HepG2 (cell line): ENCODE results near the gene KCNJ2. TPM values are rescaled to one million over a fixed set of nuclear protein-coding genes. Genes with fewer than 3 reads are reported as not detected.

Source experiments
- ATAC-seq: fragments of 200-7000 bp; cut with Tn5 transposase; 3 replicates; pipeline ENCODE4 v1.9.1; 2020; ENCODE audit warnings: mild to moderate bottlenecking, moderate library complexity
- BruUV-seq: library from RNA; stranded (reverse); fragments of 400-500 nt; replicated peaks from 2 replicates; lab custom pipeline; 2021; lab: Mats Ljungman, UMichigan
- CTCF ChIA-PET: fragments of 300-600 bp; formaldehyde crosslinking; extraction: SDS; loops from one replicate; lab custom pipeline; 2021; ENCODE audit warnings: low total read pairs, inconsistent platforms, low intra/inter-chr PET ratio; lab: Yijun Ruan, JAX
- POLR2A ChIA-PET: fragments of 350-600 bp; sonication (Branson Sonifier 250); formaldehyde crosslinking; loops from one replicate; lab custom pipeline; 2020; ENCODE audit warnings: antibody characterized with exemption, inconsistent platforms; lab: Yijun Ruan, JAX
- DNase-seq: peaks from one replicate; pipeline ENCODE4 v3.0.0-alpha.2; 2015; ENCODE audit warnings: low spot score
- FAIRE-seq: peaks from 3 replicates; lab custom pipeline; 2011; peaks lifted over from hg19 to GRCh38; lab: Jason Lieb, UNC
- H2AFZ ChIP-seq: one replicate; pipeline ENCODE4 v1.6.1; 2011; ENCODE audit warnings: low read length, inconsistent platforms
- H3K27ac ChIP-seq: fragments of 300-600 bp; 3 replicates; pipeline ENCODE4 v1.8.0; 2011; ENCODE audit warnings: mixed run types, mild to moderate bottlenecking, mixed read lengths, low read length, inconsistent platforms; ENCODE audit not compliant: insufficient read depth; ENCODE audit errors: extremely low read length
- H3K27me3 ChIP-seq, 2 experiments: fragments of 200-600 bp in 1 of 2; 2 replicates in 1 of 2; 3 replicates in 1 of 2; pipeline versions ENCODE4 v1.6.0 to v1.8.0; 2011; ENCODE audit warnings: low read length in 2 of 2, mild to moderate bottlenecking in 2 of 2, moderate library complexity in 2 of 2, inconsistent platforms in 1 of 2; ENCODE audit not compliant: insufficient read depth in 2 of 2, control insufficient read depth in 1 of 2
- H3K36me3 ChIP-seq, 2 experiments: fragments of 200-600 bp in 1 of 2; replicated peaks in 1 of 2; 2 replicates in 1 of 2; 3 replicates in 1 of 2; pipeline versions ENCODE4 v1.5.1 to v1.8.0; 2011; ENCODE audit warnings: low read length in 2 of 2, inconsistent platforms in 1 of 2; ENCODE audit not compliant: insufficient read depth in 2 of 2, control insufficient read depth in 1 of 2
- H3K4me1 ChIP-seq: 2 replicates; pipeline ENCODE4 v1.5.1; 2012; ENCODE audit warnings: low read length, inconsistent platforms; ENCODE audit not compliant: insufficient read depth
- H3K4me2 ChIP-seq: 2 replicates; pipeline ENCODE4 v1.6.0; 2011; ENCODE audit warnings: low read depth, low read length, inconsistent platforms
- H3K4me3 ChIP-seq, 3 experiments: fragments of 200-600 bp in 1 of 3; sonication (generic), shearing (Covaris generic) in 1 of 3; replicated peaks in 1 of 3; 2 replicates each; pipeline ENCODE4 v1.5.1; 2011 to 2016; ENCODE audit warnings: low read length in 3 of 3, inconsistent platforms in 2 of 3, low read depth in 2 of 3, mild to moderate bottlenecking in 2 of 3, control low read depth in 1 of 3, mixed read lengths in 1 of 3; ENCODE audit not compliant: insufficient read depth in 1 of 3
- H3K79me2 ChIP-seq: one replicate; pipeline ENCODE4 v1.6.1; 2011; ENCODE audit warnings: low read length, inconsistent platforms; ENCODE audit not compliant: insufficient read depth
- H3K9ac ChIP-seq: 2 replicates; pipeline ENCODE4 v1.6.0; 2011; ENCODE audit warnings: mild to moderate bottlenecking, low read depth, low read length, inconsistent platforms; ENCODE audit not compliant: insufficient read depth
- H3K9me3 ChIP-seq: 2 replicates; pipeline ENCODE4 v1.5.1; 2012; ENCODE audit warnings: mild to moderate bottlenecking, low read length
- H4K20me1 ChIP-seq: 2 replicates; pipeline ENCODE4 v1.6.0; 2011; ENCODE audit warnings: inconsistent platforms, mild to moderate bottlenecking, low read length, moderate library complexity; ENCODE audit not compliant: insufficient read depth
- CSRNP2 ChIP-seq: sonication (generic); formaldehyde crosslinking; conservative IDR thresholded peaks from 2 replicates; pipeline ENCODE4 v1.8.0; 2022; ENCODE audit warnings: low read depth, missing genetic modification reagents
- CTCF ChIP-seq: sonication (generic); formaldehyde crosslinking; IDR thresholded peaks from 2 replicates; pipeline ENCODE4 v1.5.0; 2020; ENCODE audit warnings: mild to moderate bottlenecking, missing genetic modification reagents, moderate library complexity
- FOXM1 ChIP-seq: sonication (generic); formaldehyde crosslinking; IDR thresholded peaks from 2 replicates; pipeline ENCODE4 v1.5.0; 2020; ENCODE audit warnings: missing genetic modification reagents
- KLF15 ChIP-seq: sonication (generic); formaldehyde crosslinking; IDR thresholded peaks from 2 replicates; pipeline ENCODE4 v1.8.1; 2023; ENCODE audit warnings: borderline replicate concordance, mild to moderate bottlenecking, inconsistent platforms, missing genetic modification reagents, mixed read lengths
- MIER2 ChIP-seq: IDR thresholded peaks from 2 replicates; pipeline ENCODE4 v1.6.1; 2016; ENCODE audit warnings: missing biosample characterization, missing genetic modification reagents
- MTA1 ChIP-seq: sonication (generic); formaldehyde crosslinking; IDR thresholded peaks from 2 replicates; pipeline ENCODE4 v1.4.0; 2020; ENCODE audit warnings: missing genetic modification reagents, mild to moderate bottlenecking, borderline replicate concordance
- POLR2AphosphoS5 ChIP-seq: IDR thresholded peaks from 2 replicates; pipeline ENCODE4 v1.6.1; 2012; ENCODE audit warnings: low read depth, low read length
- ZBTB25 ChIP-seq: IDR thresholded peaks from 2 replicates; pipeline ENCODE4 v1.6.1; 2018; ENCODE audit warnings: missing genetic modification reagents
- ZNF563 ChIP-seq: sonication (generic); formaldehyde crosslinking; IDR thresholded peaks from 2 replicates; pipeline ENCODE4 v1.8.0; 2022; ENCODE audit warnings: mild to moderate bottlenecking, moderate library complexity, missing genetic modification reagents
- ZNF614 ChIP-seq: IDR thresholded peaks from 2 replicates; pipeline ENCODE4 v1.6.1; 2018; ENCODE audit warnings: missing biosample characterization, missing genetic modification reagents, inconsistent platforms, borderline replicate concordance
- ZNF720 ChIP-seq: sonication (generic); formaldehyde crosslinking; IDR thresholded peaks from 2 replicates; pipeline ENCODE4 v1.4.0; 2020; ENCODE audit warnings: missing genetic modification reagents
- ZNF761 ChIP-seq: sonication (generic); formaldehyde crosslinking; conservative IDR thresholded peaks from 2 replicates; pipeline ENCODE4 v1.4.0; 2020; ENCODE audit warnings: mild to moderate bottlenecking, missing genetic modification reagents
- WGBS: methylation state at CpG from one replicate; pipeline ENCODE4 v1.1.6; 2017; ENCODE audit warnings: low lambda C conversion rate; 5-methylcytosine and 5-hydroxymethylcytosine counted together
- in situ Hi-C: cut with HindIII; loops from 2 replicates; pipeline ENCODE4 v1.10.0; 2017; ENCODE audit warnings: low pct_unique_long_range_greater_than_20kb; ENCODE audit not compliant: extremely low pct_ligation_motif_present
- intact Hi-C: fragments of 100-400 bp; cut with micrococcal nuclease; formaldehyde crosslinking; loops from one replicate; pipeline ENCODE4 v1.10.0; 2022; ENCODE audit not compliant: unreplicated experiment
- polyA plus RNA-seq, 8 experiments: library from polyadenylated mRNA; depleted of rRNA in 3 of 8; stranded (reverse) in 7 of 8; unstranded in 1 of 8; fragments of >200 nt; fragmentation: Illumina TruSeq in 4 of 8; extraction: Trizol in 4 of 8; gene quantifications; 2 replicates each; pipeline versions ENCODE4 v1.2.1 to v1.2.3, GENCODE V29; 2011 to 2016; ENCODE audit warnings: low read depth in 4 of 8, missing spikeins in 1 of 8, mixed read lengths in 1 of 8; ENCODE audit not compliant: insufficient read depth in 1 of 8
- total RNA-seq, 5 experiments: library from RNA; depleted of rRNA; stranded (reverse); fragments of >200 nt; fragmentation: Illumina TruSeq; extraction: Trizol; gene quantifications; 2 replicates each; pipeline ENCODE4 v1.2.3, GENCODE V29; 2016; ENCODE audit warnings: low read depth in 1 of 5

KCNJ2 gene
- total and polyA plus RNA-seq, 2 of the 13 experiments (the other 11 are each of a cell fraction or from before 2014, with no cell fraction given) = not detected

GRCh38 chr17:70171159-70171558, 1.8 kb downstream of the KCNJ2 start:
- intact Hi-C loops = no loop called here
- H3K4me3 ChIP-seq = no peak overlapping the region
- H2AFZ ChIP-seq = no peak overlapping the region
- no peak for ATAC-seq
- no peak overlapping the region for H3K27ac ChIP-seq
- TF ChIP-seq KLF15 (CRISPR knock-in tag) = no peak
- TF ChIP-seq ZNF761 (CRISPR knock-in tag) = no peak
- TF ChIP-seq POLR2AphosphoS5 = no peak
- no peak for TF ChIP-seq MTA1 (CRISPR knock-in tag)
- TF ChIP-seq MIER2 (CRISPR knock-in tag) = no peak
- TF ChIP-seq ZNF720 = no peak
- TF ChIP-seq ZNF614 (CRISPR knock-in tag) = no peak
- TF ChIP-seq CSRNP2 (CRISPR knock-in tag) = no peak
- TF ChIP-seq ZBTB25 (CRISPR knock-in tag) = no peak
- TF ChIP-seq ZNF563 (CRISPR knock-in tag) = no peak
- TF ChIP-seq CTCF (CRISPR knock-in tag) = no peak
- no peak for TF ChIP-seq FOXM1 (CRISPR knock-in tag)
- H3K4me1 ChIP-seq = peaks cover 6% of the 10 kb centered on the region
- no peaks in the 10 kb centered on the region for H4K20me1 ChIP-seq
- H3K4me2 ChIP-seq = no peak overlapping the region
- CTCF ChIA-PET = no interaction called here
- no TSS peak for BruUV-seq
- 15% methylated on average over 5 of the region's 5 CpGs for WGBS
- in situ Hi-C loops = no loop called here
- no peak for DNase-seq
- no peaks in the 10 kb centered on the region for H3K36me3 ChIP-seq
- H3K9me3 ChIP-seq = no peaks in the 10 kb centered on the region
- H3K9ac ChIP-seq = no peak overlapping the region
- peaks cover 0 to 34% of the 10 kb centered on the region in 2 experiments; a peak in 3 of 5 replicates for H3K27me3 ChIP-seq
- no peak for FAIRE-seq
- POLR2A ChIA-PET = no interaction called here
- H3K79me2 ChIP-seq = no peaks in the 10 kb centered on the region
